ENCODE measurements around the gene SPRY4.
"Not testable (repeated sequence)": the region's sequence is repeated elsewhere in the genome, so short reads cannot be mapped to it uniquely, and the experiment has no call there.

SPRY4 gene

GRCh38 chr5:142356349-142356715, 31.5 kb upstream of the SPRY4 start:
- no peak for TF ChIP-seq CTCF (IDR thresholded peaks at IDR 0.05; ENCODE audit: control insufficient read depth, insufficient read depth, low read depth, low read length, missing control alignments)
- DNase-seq (ENCODE audit: low read depth): peak; percentile 75
- peak overlapping the region; percentile 57 for H3K4me3 ChIP-seq (ENCODE audit: control insufficient read depth, low read depth, low read length)

GRCh38 chr5:142353071-142353472, 28.3 kb upstream of the SPRY4 start:
- no peak for TF ChIP-seq CTCF (IDR thresholded peaks at IDR 0.05; ENCODE audit: control insufficient read depth, insufficient read depth, low read depth, low read length, missing control alignments)
- no peak for DNase-seq (ENCODE audit: low read depth)
- no peak overlapping the region for H3K4me3 ChIP-seq (ENCODE audit: control insufficient read depth, low read depth, low read length)

GRCh38 chr5:142350021-142350420, 25.2 kb upstream of the SPRY4 start:
- no peak for DNase-seq (ENCODE audit: low read depth)
- TF ChIP-seq CTCF (IDR thresholded peaks at IDR 0.05; ENCODE audit: control insufficient read depth, insufficient read depth, low read depth, low read length, missing control alignments): no peak
- no peak overlapping the region for H3K4me3 ChIP-seq (ENCODE audit: control insufficient read depth, low read depth, low read length)

GRCh38 chr5:142346706-142347105, 21.9 kb upstream of the SPRY4 start:
- no peak for TF ChIP-seq CTCF (IDR thresholded peaks at IDR 0.05; ENCODE audit: control insufficient read depth, insufficient read depth, low read depth, low read length, missing control alignments)

GRCh38 chr5:142344915-142345314, 20.1 kb upstream of the SPRY4 start:
- not testable (repeated sequence) for DNase-seq (ENCODE audit: low read depth); H3K4me3 ChIP-seq (ENCODE audit: control insufficient read depth, low read depth, low read length)

More at GRCh38 chr5:142346706-142347105, 21.9 kb upstream of the SPRY4 start:
- no peak for DNase-seq (ENCODE audit: low read depth)
- no peak overlapping the region for H3K4me3 ChIP-seq (ENCODE audit: control insufficient read depth, low read depth, low read length)

- no peak for DNase-seq (ENCODE audit: low read depth)
- no peak overlapping the region for H3K4me3 ChIP-seq (ENCODE audit: control insufficient read depth, low read depth, low read length)
- TF ChIP-seq CTCF (IDR thresholded peaks at IDR 0.05; ENCODE audit: control insufficient read depth, insufficient read depth, low read depth, low read length, missing control alignments): no peak
Measured at GRCh38 chr5:142343531-142343930, 18.7 kb upstream of the SPRY4 start.

GRCh38 chr5:142342128-142342981, 17.5 kb upstream of the SPRY4 start:
- DNase-seq (ENCODE audit: low read depth): no peak
- no peak for TF ChIP-seq CTCF (IDR thresholded peaks at IDR 0.05; ENCODE audit: control insufficient read depth, insufficient read depth, low read depth, low read length, missing control alignments)
- H3K4me3 ChIP-seq (ENCODE audit: control insufficient read depth, low read depth, low read length): no peak overlapping the region
